22Rv1 (cell line): ENCODE results near the gene RAD21L1.
"Not testable (repeated sequence)": the region's sequence is repeated elsewhere in the genome, so short reads cannot be mapped to it uniquely, and the experiment has no call there.

ENCODE experiments used
- ZFX ChIP-seq: fragments of 450-650 bp; IDR thresholded peaks from 2 replicates; pipeline ENCODE4 v1.6.1; 2017; ENCODE audit warnings: antibody characterized with exemption, borderline replicate concordance
- TF ChIP-seq, protein P1 (sequence below): fragments of 450-650 bp; IDR thresholded peaks from 2 replicates; pipeline ENCODE4 v1.5.1; 2017; ENCODE audit warnings: mild to moderate bottlenecking

DNA sequence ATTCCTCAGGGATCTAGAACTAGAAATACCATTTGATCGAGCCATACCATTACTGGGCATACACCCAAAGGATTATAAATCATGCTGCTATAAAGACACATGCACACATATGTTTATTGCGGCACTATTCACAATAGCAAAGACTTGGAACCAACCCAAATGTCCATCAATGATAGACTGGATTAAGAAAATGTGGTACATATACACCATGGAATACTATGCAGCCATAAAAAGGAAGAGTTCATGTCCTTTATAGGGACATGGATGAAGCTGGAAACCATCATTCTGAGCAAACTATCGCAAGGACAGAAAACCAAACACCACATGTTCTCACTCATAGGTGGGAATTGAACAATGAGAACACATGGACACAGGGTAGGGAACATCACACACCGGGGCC lies 3.1 kb upstream of the RAD21L1 start:
- TF ChIP-seq, protein P1, sequence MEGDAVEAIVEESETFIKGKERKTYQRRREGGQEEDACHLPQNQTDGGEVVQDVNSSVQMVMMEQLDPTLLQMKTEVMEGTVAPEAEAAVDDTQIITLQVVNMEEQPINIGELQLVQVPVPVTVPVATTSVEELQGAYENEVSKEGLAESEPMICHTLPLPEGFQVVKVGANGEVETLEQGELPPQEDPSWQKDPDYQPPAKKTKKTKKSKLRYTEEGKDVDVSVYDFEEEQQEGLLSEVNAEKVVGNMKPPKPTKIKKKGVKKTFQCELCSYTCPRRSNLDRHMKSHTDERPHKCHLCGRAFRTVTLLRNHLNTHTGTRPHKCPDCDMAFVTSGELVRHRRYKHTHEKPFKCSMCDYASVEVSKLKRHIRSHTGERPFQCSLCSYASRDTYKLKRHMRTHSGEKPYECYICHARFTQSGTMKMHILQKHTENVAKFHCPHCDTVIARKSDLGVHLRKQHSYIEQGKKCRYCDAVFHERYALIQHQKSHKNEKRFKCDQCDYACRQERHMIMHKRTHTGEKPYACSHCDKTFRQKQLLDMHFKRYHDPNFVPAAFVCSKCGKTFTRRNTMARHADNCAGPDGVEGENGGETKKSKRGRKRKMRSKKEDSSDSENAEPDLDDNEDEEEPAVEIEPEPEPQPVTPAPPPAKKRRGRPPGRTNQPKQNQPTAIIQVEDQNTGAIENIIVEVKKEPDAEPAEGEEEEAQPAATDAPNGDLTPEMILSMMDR, result not testable (repeated sequence)
- TF ChIP-seq ZFX, result not testable (repeated sequence)
